ENCODE data around the gene GRM4. TPM values are rescaled to one million over a fixed set of nuclear protein-coding genes. Genes with fewer than 3 reads are reported as not detected.

Gene GRM4
- total RNA-seq, 1 experiment from 2014 or later, result not detected

GRCh38 chr6:34020807-34021553 lies 124.9 kb downstream of the GRM4 start:
- Mint-ChIP-seq H3K27ac (ENCODE audit: unreplicated experiment) (no peak overlapping the region), H3K4me1 (ENCODE audit: low read depth, unreplicated experiment) (peaks cover 9% of the 10 kb centered on the region), H3K27me3 (ENCODE audit: unreplicated experiment) (peaks cover 81% of the 10 kb centered on the region), H3K36me3 (ENCODE audit: insufficient read depth, unreplicated experiment) (no peaks in the 10 kb centered on the region), H3K4me3 (ENCODE audit: low read depth, unreplicated experiment) (no peak overlapping the region), H3K9me3 (ENCODE audit: low read depth, unreplicated experiment) (no peaks in the 10 kb centered on the region)
- no peak for TF ChIP-seq CTCF (IDR thresholded peaks at IDR 0.05; ENCODE audit: unreplicated experiment)
- DNase-seq, result no peak
- CTCF ChIA-PET, result interaction anchor here (0.6 kb wide), 1 partner anchor 27 kb away, joined by 4 read pairs; no protein-coding TSS in a partner anchor
- intact Hi-C loops (cut with micrococcal nuclease; ENCODE audit: unreplicated experiment), result no loop called here
- BruUV-seq (replicated peaks), result no TSS peak

GRCh38 chr6:34020278-34020677 lies 125.6 kb downstream of the GRM4 start:
- no peaks in the 10 kb centered on the region for H3K36me3 Mint-ChIP-seq (ENCODE audit: insufficient read depth, unreplicated experiment)

GRCh38 chr6:34018961-34019606 lies 126.8 kb downstream of the GRM4 start:
- CTCF ChIA-PET, result interaction anchor here (1.1 kb wide), 1 partner anchor 8 kb away, joined by 3 read pairs; no protein-coding TSS in a partner anchor
- Mint-ChIP-seq H3K36me3 (ENCODE audit: insufficient read depth, unreplicated experiment) (no peaks in the 10 kb centered on the region), H3K9me3 (ENCODE audit: low read depth, unreplicated experiment) (no peaks in the 10 kb centered on the region), H3K4me1 (ENCODE audit: low read depth, unreplicated experiment) (peaks cover 9% of the 10 kb centered on the region), H3K27ac (ENCODE audit: unreplicated experiment) (no peak overlapping the region), H3K27me3 (ENCODE audit: unreplicated experiment) (peaks cover 62% of the 10 kb centered on the region), H3K4me3 (ENCODE audit: low read depth, unreplicated experiment) (no peak overlapping the region)
- no peak for DNase-seq
- intact Hi-C loops (cut with micrococcal nuclease; ENCODE audit: unreplicated experiment), result no loop called here
- no peak for TF ChIP-seq CTCF (IDR thresholded peaks at IDR 0.05; ENCODE audit: unreplicated experiment)
- no TSS peak for BruUV-seq (replicated peaks)

More at GRCh38 chr6:34020278-34020677, 125.6 kb downstream of the GRM4 start:
- H3K4me1 Mint-ChIP-seq (ENCODE audit: low read depth, unreplicated experiment), result peaks cover 9% of the 10 kb centered on the region
- no TSS peak for BruUV-seq (replicated peaks)
- no peaks in the 10 kb centered on the region for H3K9me3 Mint-ChIP-seq (ENCODE audit: low read depth, unreplicated experiment)
- peaks cover 74% of the 10 kb centered on the region for H3K27me3 Mint-ChIP-seq (ENCODE audit: unreplicated experiment)
- H3K27ac Mint-ChIP-seq (ENCODE audit: unreplicated experiment), result no peak overlapping the region
- no peak for DNase-seq
- intact Hi-C loops (cut with micrococcal nuclease; ENCODE audit: unreplicated experiment), result no loop called here
- CTCF ChIA-PET, result interaction anchor here (0.6 kb wide), 1 partner anchor 28 kb away, joined by 4 read pairs; no protein-coding TSS in a partner anchor
- no peak overlapping the region for H3K4me3 Mint-ChIP-seq (ENCODE audit: low read depth, unreplicated experiment)
- TF ChIP-seq CTCF (IDR thresholded peaks at IDR 0.05; ENCODE audit: unreplicated experiment), result no peak

GRCh38 chr6:34018026-34018425 lies 127.9 kb downstream of the GRM4 start:
- Mint-ChIP-seq H3K27ac (ENCODE audit: unreplicated experiment) (no peak overlapping the region), H3K36me3 (ENCODE audit: insufficient read depth, unreplicated experiment) (no peaks in the 10 kb centered on the region)

More at GRCh38 chr6:34018026-34018425, 127.9 kb downstream of the GRM4 start:
- Mint-ChIP-seq H3K4me1 (ENCODE audit: low read depth, unreplicated experiment) (peaks cover 9% of the 10 kb centered on the region), H3K9me3 (ENCODE audit: low read depth, unreplicated experiment) (no peaks in the 10 kb centered on the region), H3K4me3 (ENCODE audit: low read depth, unreplicated experiment) (no peak overlapping the region), H3K27me3 (ENCODE audit: unreplicated experiment) (peaks cover 52% of the 10 kb centered on the region)
- BruUV-seq (replicated peaks), result no TSS peak
- DNase-seq, result no peak
- TF ChIP-seq CTCF (IDR thresholded peaks at IDR 0.05; ENCODE audit: unreplicated experiment), result no peak
- intact Hi-C loops (cut with micrococcal nuclease; ENCODE audit: unreplicated experiment), result no loop called here
- CTCF ChIA-PET, result no interaction called here
